Neural cell (in vitro differentiated cells): ENCODE measurements around the gene GALNT16.

Experiments
- CTCF ChIP-seq: fragments of 450-650 bp; IDR thresholded peaks from 2 replicates; pipeline ENCODE4 v1.5.1; 2014; ENCODE audit warnings: antibody characterized with exemption, mild to moderate bottlenecking, moderate library complexity; ENCODE audit not compliant: poor library complexity, severe bottlenecking
- EP300 ChIP-seq: fragments of 450-650 bp; conservative IDR thresholded peaks from 2 replicates; pipeline ENCODE4 v1.6.1; 2014; ENCODE audit warnings: antibody characterized with exemption, mild to moderate bottlenecking, moderate library complexity; ENCODE audit not compliant: poor library complexity, severe bottlenecking
- EZH2 ChIP-seq: fragments of 200-600, 300-800 bp; shearing (Covaris generic), sonication (generic); IDR thresholded peaks from 2 replicates; pipeline ENCODE4 v1.6.1; 2014; ENCODE audit warnings: antibody characterized with exemption, low read length, borderline replicate concordance, mild to moderate bottlenecking; ENCODE audit not compliant: insufficient read depth, poor library complexity, severe bottlenecking
- POLR2AphosphoS5 ChIP-seq: IDR thresholded peaks from 2 replicates; pipeline ENCODE4 v1.6.1; 2012
- RAD21 ChIP-seq: fragments of 450-650 bp; conservative IDR thresholded peaks from 2 replicates; pipeline ENCODE4 v1.6.1; 2014; ENCODE audit warnings: antibody characterized with exemption, mild to moderate bottlenecking, moderate library complexity
- REST ChIP-seq: IDR thresholded peaks from 2 replicates; pipeline ENCODE4 v1.6.1; 2012; ENCODE audit warnings: borderline replicate concordance
- SMC3 ChIP-seq: fragments of 450-650 bp; conservative IDR thresholded peaks from 2 replicates; pipeline ENCODE4 v1.6.1; 2014; ENCODE audit warnings: antibody characterized with exemption, mild to moderate bottlenecking, moderate library complexity; ENCODE audit not compliant: poor library complexity

- TF ChIP-seq RAD21 (no peak), POLR2AphosphoS5 (no peak), CTCF (no peak), EZH2 (no peak), EP300 (no peak), REST (no peak), SMC3 (no peak)
These were observed 104.4 kb downstream of the GALNT16 start for GRCh38 chr14:69364378-69364777.
